Measurements from ENCODE around the gene SUSD6.

SUSD6 gene

GRCh38 chr14:69616408-69616773, 5.0 kb downstream of the SUSD6 start:
- Histone ChIP-seq H3K4ac (ENCODE audit: low read depth in 1 of 2, low read length in 2 of 2) (no peak overlapping the region), H4K8ac (ENCODE audit: low read length) (no peak overlapping the region), H3K23ac (ENCODE audit: low read length in 2 of 2) (no peak overlapping the region), H2BK5ac (ENCODE audit: low read depth, low read length, poor library complexity, severe bottlenecking) (no peak overlapping the region), H3K9me3 (ENCODE audit: control insufficient read depth, low read length) (no peaks in the 10 kb centered on the region), H3K27ac (ENCODE audit: low read length, poor library complexity, severe bottlenecking) (peak overlapping the region; percentile 27), H2BK120ac (ENCODE audit: low read depth, low read length) (no peak overlapping the region), H3K79me1 (replicated peaks; ENCODE audit: low read length, poor library complexity, severe bottlenecking) (peaks cover 31% of the 10 kb centered on the region), H2BK15ac (ENCODE audit: low read depth, poor library complexity, severe bottlenecking) (no peak overlapping the region), H2AFZ (ENCODE audit: low read depth, low read length) (no peak overlapping the region), H3K9ac (ENCODE audit: low read length) (peak overlapping the region; percentile 73), H3K4me2 (ENCODE audit: low read length, poor library complexity, severe bottlenecking) (peak overlapping the region; percentile 18), H2BK12ac (ENCODE audit: low read length in 2 of 2) (no peak overlapping the region), H3K14ac (ENCODE audit: low read length in 2 of 2) (no peak overlapping the region), H3K18ac (ENCODE audit: low read depth in 1 of 2, low read length in 2 of 2) (no peak overlapping the region), H3K27me3 (ENCODE audit: control insufficient read depth in 1 of 2, insufficient read depth in 1 of 2, low read length in 2 of 2) (no peaks in the 10 kb centered on the region), H3K36me3 (ENCODE audit: control insufficient read depth in 1 of 2, insufficient read depth in 2 of 2, low read depth in 1 of 2, low read length in 2 of 2) (no peaks in the 10 kb centered on the region), H3K4me3 (ENCODE audit: insufficient read depth in 1 of 2, low read depth in 1 of 2, low read length in 2 of 2) (peak overlapping the region in 1 of 2 experiments; percentile 62), H2AK5ac (ENCODE audit: low read length, severe bottlenecking) (no peak overlapping the region), H4K91ac (ENCODE audit: low read length) (no peak overlapping the region), H3K4me1 (ENCODE audit: control insufficient read depth, insufficient read depth, low read depth, low read length) (peaks cover 10% of the 10 kb centered on the region)
- DNase-seq = no peak
- WGBS = 80% methylated on average over 1 of the region's 1 CpG

GRCh38 chr14:69617796-69618195, 6.4 kb downstream of the SUSD6 start:
- no peak overlapping the region for H3K4ac ChIP-seq (ENCODE audit: low read depth in 1 of 2, low read length in 2 of 2)
- H3K36me3 ChIP-seq (ENCODE audit: control insufficient read depth in 1 of 2, insufficient read depth in 2 of 2, low read depth in 1 of 2, low read length in 2 of 2) = no peaks in the 10 kb centered on the region
- no peak overlapping the region for H3K18ac ChIP-seq (ENCODE audit: low read depth in 1 of 2, low read length in 2 of 2)
- 100% methylated on average over 1 of the region's 1 CpG for WGBS
- H3K79me1 ChIP-seq (replicated peaks; ENCODE audit: low read length, poor library complexity, severe bottlenecking) = peaks cover 32% of the 10 kb centered on the region
- no peaks in the 10 kb centered on the region for H3K27me3 ChIP-seq (ENCODE audit: control insufficient read depth in 1 of 2, insufficient read depth in 1 of 2, low read length in 2 of 2)
- H4K8ac ChIP-seq (ENCODE audit: low read length) = no peak overlapping the region
- H3K4me2 ChIP-seq (ENCODE audit: low read length, poor library complexity, severe bottlenecking) = no peak overlapping the region
- peak overlapping the region in 1 of 2 experiments; percentile 8 for H3K14ac ChIP-seq (ENCODE audit: low read length in 2 of 2)
- H2BK120ac ChIP-seq (ENCODE audit: low read depth, low read length) = no peak overlapping the region
- no peak overlapping the region for H2AK5ac ChIP-seq (ENCODE audit: low read length, severe bottlenecking)
- H4K91ac ChIP-seq (ENCODE audit: low read length) = no peak overlapping the region
- H2BK15ac ChIP-seq (ENCODE audit: low read depth, poor library complexity, severe bottlenecking) = no peak overlapping the region
- no peaks in the 10 kb centered on the region for H3K9me3 ChIP-seq (ENCODE audit: control insufficient read depth, low read length)
- no peak overlapping the region for H2AFZ ChIP-seq (ENCODE audit: low read depth, low read length)
- DNase-seq = no peak
- no peak overlapping the region for H2BK5ac ChIP-seq (ENCODE audit: low read depth, low read length, poor library complexity, severe bottlenecking)
- H2BK12ac ChIP-seq (ENCODE audit: low read length in 2 of 2) = no peak overlapping the region
- H3K4me3 ChIP-seq (ENCODE audit: insufficient read depth in 1 of 2, low read depth in 1 of 2, low read length in 2 of 2) = no peak overlapping the region
- H3K9ac ChIP-seq (ENCODE audit: low read length) = no peak overlapping the region
- H3K27ac ChIP-seq (ENCODE audit: low read length, poor library complexity, severe bottlenecking) = no peak overlapping the region
- no peak overlapping the region for H3K23ac ChIP-seq (ENCODE audit: low read length in 2 of 2)
- H3K4me1 ChIP-seq (ENCODE audit: control insufficient read depth, insufficient read depth, low read depth, low read length) = peaks cover 10% of the 10 kb centered on the region

- H3K4me3 ChIP-seq (ENCODE audit: insufficient read depth in 1 of 2, low read depth in 1 of 2, low read length in 2 of 2) = peak overlapping the region in 1 of 2 experiments; percentile 15
- H3K27me3 ChIP-seq (ENCODE audit: control insufficient read depth in 1 of 2, insufficient read depth in 1 of 2, low read length in 2 of 2) = no peaks in the 10 kb centered on the region
- no peak overlapping the region for H2AK5ac ChIP-seq (ENCODE audit: low read length, severe bottlenecking)
- H2BK12ac ChIP-seq (ENCODE audit: low read length in 2 of 2) = no peak overlapping the region
- no peak overlapping the region for H3K18ac ChIP-seq (ENCODE audit: low read depth in 1 of 2, low read length in 2 of 2)
- H2BK15ac ChIP-seq (ENCODE audit: low read depth, poor library complexity, severe bottlenecking) = no peak overlapping the region
- H3K9me3 ChIP-seq (ENCODE audit: control insufficient read depth, low read length) = no peaks in the 10 kb centered on the region
- H3K4me2 ChIP-seq (ENCODE audit: low read length, poor library complexity, severe bottlenecking) = no peak overlapping the region
- H3K79me1 ChIP-seq (replicated peaks; ENCODE audit: low read length, poor library complexity, severe bottlenecking) = peaks cover 32% of the 10 kb centered on the region
- H4K8ac ChIP-seq (ENCODE audit: low read length) = no peak overlapping the region
- no peak for DNase-seq
- peak overlapping the region; percentile 7 for H3K9ac ChIP-seq (ENCODE audit: low read length)
- WGBS = 100% methylated on average over 4 of the region's 4 CpGs
- no peak overlapping the region for H3K27ac ChIP-seq (ENCODE audit: low read length, poor library complexity, severe bottlenecking)
- H3K23ac ChIP-seq (ENCODE audit: low read length in 2 of 2) = no peak overlapping the region
- peaks cover 10% of the 10 kb centered on the region for H3K4me1 ChIP-seq (ENCODE audit: control insufficient read depth, insufficient read depth, low read depth, low read length)
- H2AFZ ChIP-seq (ENCODE audit: low read depth, low read length) = no peak overlapping the region
- H3K4ac ChIP-seq (ENCODE audit: low read depth in 1 of 2, low read length in 2 of 2) = no peak overlapping the region
- no peak overlapping the region for H2BK120ac ChIP-seq (ENCODE audit: low read depth, low read length)
- H3K36me3 ChIP-seq (ENCODE audit: control insufficient read depth in 1 of 2, insufficient read depth in 2 of 2, low read depth in 1 of 2, low read length in 2 of 2) = no peaks in the 10 kb centered on the region
- H4K91ac ChIP-seq (ENCODE audit: low read length) = no peak overlapping the region
- no peak overlapping the region for H3K14ac ChIP-seq (ENCODE audit: low read length in 2 of 2)
- H2BK5ac ChIP-seq (ENCODE audit: low read depth, low read length, poor library complexity, severe bottlenecking) = no peak overlapping the region
Observed at GRCh38 chr14:69619012-69619411, 7.6 kb downstream of the SUSD6 start.

- H3K18ac ChIP-seq (ENCODE audit: low read depth in 1 of 2, low read length in 2 of 2) = no peak overlapping the region
- no peak overlapping the region for H2AFZ ChIP-seq (ENCODE audit: low read depth, low read length)
- H2BK120ac ChIP-seq (ENCODE audit: low read depth, low read length) = no peak overlapping the region
- H3K14ac ChIP-seq (ENCODE audit: low read length in 2 of 2) = no peak overlapping the region
- H3K23ac ChIP-seq (ENCODE audit: low read length in 2 of 2) = no peak overlapping the region
- H2BK5ac ChIP-seq (ENCODE audit: low read depth, low read length, poor library complexity, severe bottlenecking) = no peak overlapping the region
- H4K91ac ChIP-seq (ENCODE audit: low read length) = no peak overlapping the region
- no peak overlapping the region for H3K4ac ChIP-seq (ENCODE audit: low read depth in 1 of 2, low read length in 2 of 2)
- no peak for DNase-seq
- H2BK12ac ChIP-seq (ENCODE audit: low read length in 2 of 2) = no peak overlapping the region
- 94% methylated on average over 5 of the region's 5 CpGs for WGBS
- H2AK5ac ChIP-seq (ENCODE audit: low read length, severe bottlenecking) = no peak overlapping the region
- no peak overlapping the region for H2BK15ac ChIP-seq (ENCODE audit: low read depth, poor library complexity, severe bottlenecking)
- no peak overlapping the region for H4K8ac ChIP-seq (ENCODE audit: low read length)
- H3K4me3 ChIP-seq (ENCODE audit: insufficient read depth in 1 of 2, low read depth in 1 of 2, low read length in 2 of 2) = no peak overlapping the region
- no peaks in the 10 kb centered on the region for H3K27me3 ChIP-seq (ENCODE audit: control insufficient read depth in 1 of 2, insufficient read depth in 1 of 2, low read length in 2 of 2)
- H3K27ac ChIP-seq (ENCODE audit: low read length, poor library complexity, severe bottlenecking) = no peak overlapping the region
- no peaks in the 10 kb centered on the region for H3K9me3 ChIP-seq (ENCODE audit: control insufficient read depth, low read length)
- no peak overlapping the region for H3K4me2 ChIP-seq (ENCODE audit: low read length, poor library complexity, severe bottlenecking)
- peaks cover 32% of the 10 kb centered on the region for H3K79me1 ChIP-seq (replicated peaks; ENCODE audit: low read length, poor library complexity, severe bottlenecking)
- H3K36me3 ChIP-seq (ENCODE audit: control insufficient read depth in 1 of 2, insufficient read depth in 2 of 2, low read depth in 1 of 2, low read length in 2 of 2) = no peaks in the 10 kb centered on the region
- no peak overlapping the region for H3K9ac ChIP-seq (ENCODE audit: low read length)
- H3K4me1 ChIP-seq (ENCODE audit: control insufficient read depth, insufficient read depth, low read depth, low read length) = peaks cover 7% of the 10 kb centered on the region
Observed at GRCh38 chr14:69620211-69620611, 8.8 kb downstream of the SUSD6 start.

Measured in mesenchymal stem cell (in vitro differentiated cells and primary cell).